ENCODE measurements around the gene KRT31. TPM values are rescaled to one million over a fixed set of nuclear protein-coding genes. Genes with fewer than 3 reads are reported as not detected.
"Not testable (repeated sequence)": the region's sequence is repeated elsewhere in the genome, so short reads cannot be mapped to it uniquely, and the experiment has no call there.

KRT31 gene
- total and polyA plus RNA-seq, 2 of the 8 experiments (the other 6 are each of a cell fraction or from before 2014, with no cell fraction given): not detected

DNA sequence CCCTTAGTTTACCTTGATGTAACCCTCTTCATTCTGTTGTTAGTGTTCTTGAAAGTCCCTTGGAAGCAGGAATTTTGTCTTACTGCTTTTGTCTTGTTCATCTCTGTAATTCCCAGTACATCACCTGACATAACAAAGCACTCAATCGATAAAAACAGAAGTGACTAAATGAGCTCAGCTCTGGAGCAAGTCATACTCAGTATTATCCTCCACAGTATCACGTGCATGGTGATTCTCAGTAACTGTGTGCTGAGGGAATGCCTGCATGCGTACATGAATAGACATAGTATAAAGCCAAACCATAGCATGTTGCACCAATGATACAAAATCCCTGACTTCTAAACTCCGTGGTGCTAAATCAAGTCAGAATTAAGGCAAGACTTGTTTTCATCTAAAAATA, 36.2 kb upstream of the KRT31 start (continued):
- no peak for TF ChIP-seq EZH2 (IDR thresholded peaks at IDR 0.05; ENCODE audit: low read depth, low read length, severe bottlenecking)
- TF ChIP-seq, protein P1, sequence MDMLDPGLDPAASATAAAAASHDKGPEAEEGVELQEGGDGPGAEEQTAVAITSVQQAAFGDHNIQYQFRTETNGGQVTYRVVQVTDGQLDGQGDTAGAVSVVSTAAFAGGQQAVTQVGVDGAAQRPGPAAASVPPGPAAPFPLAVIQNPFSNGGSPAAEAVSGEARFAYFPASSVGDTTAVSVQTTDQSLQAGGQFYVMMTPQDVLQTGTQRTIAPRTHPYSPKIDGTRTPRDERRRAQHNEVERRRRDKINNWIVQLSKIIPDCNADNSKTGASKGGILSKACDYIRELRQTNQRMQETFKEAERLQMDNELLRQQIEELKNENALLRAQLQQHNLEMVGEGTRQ (IDR thresholded peaks at IDR 0.05; ENCODE audit: low read length): no peak
- TF ChIP-seq EGR1 (IDR thresholded peaks at IDR 0.05; ENCODE audit: borderline replicate concordance, low read depth, low read length): no peak
- no peak for TF ChIP-seq BRCA1 (IDR thresholded peaks at IDR 0.05; ENCODE audit: low read depth, low read length)

- H3K36me3 ChIP-seq (ENCODE audit: control insufficient read depth in 2 of 4, insufficient read depth in 4 of 4, low read length in 3 of 4); H3K23ac ChIP-seq (ENCODE audit: insufficient read length); H3K79me2 ChIP-seq (ENCODE audit: control insufficient read depth in 1 of 2, insufficient read depth in 2 of 2, low read length in 2 of 2); H2BK15ac ChIP-seq (ENCODE audit: low read length); H4K8ac ChIP-seq (ENCODE audit: extremely low read depth, insufficient read depth, low read length); H2BK12ac ChIP-seq (ENCODE audit: low read depth, low read length); H3K4me2 ChIP-seq (ENCODE audit: insufficient read depth in 1 of 2, low read depth in 2 of 2, low read length in 2 of 2); H2AK5ac ChIP-seq (ENCODE audit: low read depth, low read length); H3K79me1 ChIP-seq (ENCODE audit: low read depth, low read length); H4K20me1 ChIP-seq (replicated peaks in 1 of 2; ENCODE audit: control insufficient read depth in 1 of 2, insufficient read depth in 2 of 2, low read length in 2 of 2); H3K56ac ChIP-seq (replicated peaks; ENCODE audit: insufficient read length, low read depth, low read length); H3K23me2 ChIP-seq (ENCODE audit: low read depth, low read length); H3K14ac ChIP-seq (ENCODE audit: insufficient read length); H2AFZ ChIP-seq (ENCODE audit: low read length); H4K5ac ChIP-seq (ENCODE audit: insufficient read length, low read depth, low read length); H2BK5ac ChIP-seq (ENCODE audit: low read depth, low read length); DNase-seq (ENCODE audit: low read depth in 1 of 2, low spot score in 2 of 2); H4K91ac ChIP-seq (replicated peaks; ENCODE audit: insufficient read length, low read length); POLR2A ChIA-PET (ENCODE audit: partially characterized antibody); H3K4me3 ChIP-seq (ENCODE audit: extremely low read depth in 1 of 4, insufficient read depth in 2 of 4, low read depth in 3 of 4, low read length in 4 of 4); H3K18ac ChIP-seq (ENCODE audit: extremely low read depth, low read length); H3K9me3 ChIP-seq (ENCODE audit: insufficient read depth in 2 of 2, low read depth in 1 of 2, low read length in 1 of 2); H3K9ac ChIP-seq (replicated peaks in 1 of 4; ENCODE audit: extremely low read depth in 1 of 4, low read depth in 3 of 4, low read length in 3 of 4); H3K27me3 ChIP-seq (replicated peaks in 1 of 4; ENCODE audit: control insufficient read depth in 3 of 4, extremely low read depth in 1 of 4, insufficient read depth in 3 of 4, low read length in 3 of 4); FAIRE-seq; H3K4me1 ChIP-seq (replicated peaks in 1 of 4; ENCODE audit: control insufficient read depth in 3 of 4, insufficient read depth in 4 of 4, low read length in 3 of 4); H3K4ac ChIP-seq (replicated peaks; ENCODE audit: insufficient read length, low read depth, low read length); H2BK20ac ChIP-seq (ENCODE audit: low read length); H2BK120ac ChIP-seq (replicated peaks; ENCODE audit: low read depth, low read length); H3K27ac ChIP-seq (ENCODE audit: low read depth, low read length): not testable (repeated sequence)
- CTCF ChIA-PET (ENCODE audit: partially characterized antibody): interaction anchor here (1.0 to 1.4 kb wide), 2 partner anchors 13 to 120 kb away, joined by 3 to 5 read pairs; no protein-coding TSS in a partner anchor
- 88% methylated on average over 9 of the region's 9 CpGs; no CpG with 5 or more reads in 1 of the 2 experiments for WGBS, 2 experiments (ENCODE audit: extremely low coverage in 1 of 2, insufficient coverage in 1 of 2, insufficient read length in 1 of 2, insufficient replicate concordance in 2 of 2, low coverage in 1 of 2, low lambda C conversion rate in 2 of 2, missing lambda C conversion rate in 1 of 2)
Measured at GRCh38 chr17:41430376-41430775, 33.0 kb upstream of the KRT31 start.
